ENCODE results near the gene SPECC1.
A peak's percentile ranks its signal among the peaks of the same experiment; 100 is the strongest.
"Not testable (repeated sequence)": the region's sequence is repeated elsewhere in the genome, so short reads cannot be mapped to it uniquely, and the experiment has no call there.

The SPECC1 gene

GRCh38 chr17:20010099-20010863, 1.1 kb downstream of the SPECC1 start:
- peak; percentile 51 for DNase-seq

GRCh38 chr17:20010936-20011335, 1.8 kb downstream of the SPECC1 start:
- no peak for DNase-seq

- no peak for DNase-seq
Measured at GRCh38 chr17:20012017-20012536, 2.9 kb downstream of the SPECC1 start.

- not testable (repeated sequence) for DNase-seq
Measured at GRCh38 chr17:20016475-20016992, 7.4 kb downstream of the SPECC1 start.

GRCh38 chr17:20022701-20023100, 13.5 kb downstream of the SPECC1 start:
- DNase-seq, result no peak

GRCh38 chr17:20026960-20027359, 17.8 kb downstream of the SPECC1 start:
- DNase-seq, result peak; percentile 46

DNA sequence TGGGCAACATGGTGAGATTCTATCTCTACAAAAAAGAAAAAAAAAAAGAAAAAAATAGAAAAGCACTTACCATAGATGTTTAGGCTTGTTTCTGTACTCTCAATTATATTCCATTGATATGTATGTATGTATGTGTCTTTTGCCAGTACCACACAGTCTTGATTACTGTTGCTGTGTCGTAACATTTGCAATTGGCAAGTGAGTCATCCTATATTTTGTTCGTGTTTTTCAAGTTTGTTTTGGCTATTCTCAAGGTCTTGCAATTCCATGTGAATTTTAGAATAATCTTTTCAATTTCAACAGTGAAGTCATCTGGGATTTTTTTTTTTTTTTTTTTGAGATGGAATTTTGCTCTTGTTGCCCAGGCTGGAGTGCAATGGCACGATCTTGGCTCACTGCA, 19.3 kb downstream of the SPECC1 start:
- peak; percentile 76 for DNase-seq

DNA sequence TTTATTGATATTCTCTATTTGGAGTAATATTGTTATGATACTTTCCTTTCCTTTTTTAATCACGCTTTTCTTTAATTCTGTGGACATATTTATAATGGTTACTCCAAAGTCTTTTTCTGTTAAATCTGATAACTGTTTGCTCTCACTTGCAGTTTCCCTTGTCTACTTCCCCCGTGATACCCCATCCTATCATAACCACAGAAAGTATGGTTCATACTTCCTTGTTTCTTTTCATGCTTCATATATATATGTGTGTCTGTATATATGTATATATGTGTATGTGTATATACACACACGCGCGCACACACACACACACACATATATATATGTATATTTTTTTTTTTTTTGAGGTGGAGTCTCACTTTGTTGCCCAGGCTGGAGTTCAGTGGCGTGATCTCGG, 23.5 kb downstream of the SPECC1 start:
- peak; percentile 69 for DNase-seq

DNA sequence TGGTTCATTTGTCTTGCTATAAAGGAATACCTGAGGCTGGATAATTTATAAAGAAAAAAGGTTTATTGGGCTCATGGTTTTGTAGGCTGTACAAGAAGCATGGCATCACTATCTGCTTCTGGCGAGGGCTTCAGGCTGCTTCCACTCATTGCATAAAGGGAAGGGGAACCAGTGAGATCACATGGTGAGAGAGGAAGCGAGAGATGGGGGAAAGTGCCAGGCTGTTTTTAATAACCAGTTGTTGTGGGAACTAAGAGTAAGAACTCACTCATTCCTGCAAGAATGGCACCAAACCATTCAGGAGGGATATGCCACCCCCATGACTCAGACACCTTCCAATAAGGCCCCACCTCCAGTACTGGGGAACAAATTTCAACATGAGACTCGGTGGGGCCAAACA, 24.3 kb downstream of the SPECC1 start:
- peak; percentile 60 for DNase-seq

DNA sequence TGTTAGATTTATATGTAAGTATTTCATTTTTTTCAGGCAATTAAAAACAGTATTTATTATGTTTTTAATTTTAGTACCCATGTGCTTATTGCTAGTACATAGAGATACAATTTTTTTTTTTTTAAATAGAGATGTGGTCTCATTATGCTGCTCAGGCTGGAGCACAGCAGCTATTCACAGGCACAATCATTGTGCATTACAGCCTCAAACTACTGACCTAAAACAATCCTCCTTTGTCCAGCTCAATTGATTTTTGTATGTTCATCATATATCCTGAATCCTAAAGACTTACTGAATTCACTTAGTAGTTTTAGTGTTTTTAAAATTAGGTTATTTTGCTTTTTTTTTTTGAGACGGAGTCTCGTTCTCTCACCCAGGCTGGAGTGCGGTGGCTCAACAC, 26.3 kb downstream of the SPECC1 start:
- DNase-seq, result no peak

DNA sequence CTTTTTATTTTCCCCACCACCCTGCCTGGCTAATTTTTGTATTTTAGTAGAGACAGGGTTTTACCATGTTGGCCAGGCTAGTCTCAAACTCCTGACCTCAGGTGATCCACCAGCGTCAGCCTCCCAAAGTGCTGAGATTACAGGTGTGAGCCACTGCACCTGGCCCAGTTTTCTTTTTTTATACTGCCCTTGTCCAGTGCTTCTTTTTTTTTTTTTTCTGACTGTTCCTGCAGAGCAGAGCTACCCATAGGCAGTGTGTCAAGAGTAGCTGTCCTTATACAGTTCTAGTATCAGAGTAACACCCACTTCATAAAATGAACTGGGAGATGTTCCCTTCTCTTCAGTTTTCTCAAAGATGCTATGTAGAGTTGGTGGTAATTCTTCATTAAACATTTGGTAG, 28.1 kb downstream of the SPECC1 start:
- DNase-seq, result not testable (repeated sequence)

GRCh38 chr17:20039037-20039436, 29.9 kb downstream of the SPECC1 start:
- DNase-seq, result no peak

GRCh38 chr17:20040216-20040615, 31.1 kb downstream of the SPECC1 start:
- no peak for DNase-seq

DNA sequence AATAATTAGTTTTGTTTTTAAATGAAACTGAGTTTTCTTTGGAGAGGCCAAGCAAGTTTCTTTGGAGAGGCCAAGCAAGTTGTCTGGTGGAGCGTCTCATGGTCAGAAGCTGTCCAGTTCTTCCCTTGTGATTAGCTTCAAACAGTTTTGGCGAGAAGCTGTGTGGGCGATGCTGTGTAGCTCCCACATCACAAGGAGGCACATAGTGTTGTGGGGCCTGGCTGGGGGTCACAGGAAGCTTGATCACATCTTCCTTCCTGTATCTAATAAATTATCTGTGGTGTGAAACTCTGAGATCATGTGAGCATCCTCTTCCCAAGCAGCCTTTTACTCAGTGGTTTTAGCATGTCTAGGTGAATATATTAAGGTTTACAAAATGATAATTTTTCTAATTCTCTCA, 33.9 kb downstream of the SPECC1 start:
- DNase-seq, result peak; percentile 45

GRCh38 chr17:20045476-20045875, 36.3 kb downstream of the SPECC1 start:
- no peak for DNase-seq

DNA sequence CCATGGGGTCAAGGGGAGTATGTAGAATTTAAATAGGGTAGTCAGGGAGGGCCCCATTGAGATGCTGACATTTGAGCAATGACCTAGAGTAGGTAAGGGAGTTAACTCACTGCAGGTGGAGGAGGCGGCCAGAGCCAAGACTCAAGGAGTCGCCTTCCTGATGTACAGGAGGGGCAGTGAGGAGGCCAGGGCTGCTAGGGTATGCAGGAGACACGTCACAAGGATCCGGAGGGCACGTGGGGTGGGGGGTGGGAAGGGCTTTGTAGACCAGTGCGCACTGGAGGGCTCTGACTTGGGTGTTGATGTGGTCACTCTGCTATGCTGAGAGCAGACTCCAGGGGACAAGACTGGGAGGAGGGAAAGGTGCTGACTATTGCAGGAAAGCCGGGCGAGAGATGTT, 37.5 kb downstream of the SPECC1 start:
- no peak for DNase-seq

- no peak for DNase-seq
Measured at GRCh38 chr17:20051624-20052023, 42.5 kb downstream of the SPECC1 start.

DNA sequence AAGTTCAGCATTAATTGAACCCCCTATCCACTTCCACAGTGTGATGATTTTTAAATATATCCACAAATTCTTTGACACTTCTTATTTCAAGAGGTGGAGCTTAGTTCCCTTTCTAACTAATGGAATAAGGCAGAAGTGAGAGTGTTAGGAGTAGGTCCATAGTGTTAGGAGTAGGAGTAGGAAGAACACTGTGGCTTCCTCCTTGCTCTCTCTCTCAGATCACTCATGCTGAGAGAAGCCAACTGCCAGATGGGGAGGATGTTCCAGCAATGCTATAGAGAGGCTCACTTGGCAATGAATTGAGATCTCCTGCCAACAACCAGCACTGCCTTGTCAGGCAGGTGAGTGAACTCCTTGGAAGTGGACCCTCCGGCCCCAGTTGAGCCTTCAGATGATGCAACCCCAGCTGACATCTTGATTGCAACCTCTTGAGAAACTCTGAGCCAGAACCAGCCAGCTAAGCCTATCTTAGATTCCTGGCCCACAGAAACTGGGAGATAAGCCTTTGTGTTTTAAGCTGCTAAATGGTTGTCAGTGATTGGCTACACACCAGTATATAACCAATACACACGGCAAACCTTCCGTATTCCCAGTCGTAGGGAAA, 44.3 kb downstream of the SPECC1 start:
- DNase-seq, result peak; percentile 64

DNA sequence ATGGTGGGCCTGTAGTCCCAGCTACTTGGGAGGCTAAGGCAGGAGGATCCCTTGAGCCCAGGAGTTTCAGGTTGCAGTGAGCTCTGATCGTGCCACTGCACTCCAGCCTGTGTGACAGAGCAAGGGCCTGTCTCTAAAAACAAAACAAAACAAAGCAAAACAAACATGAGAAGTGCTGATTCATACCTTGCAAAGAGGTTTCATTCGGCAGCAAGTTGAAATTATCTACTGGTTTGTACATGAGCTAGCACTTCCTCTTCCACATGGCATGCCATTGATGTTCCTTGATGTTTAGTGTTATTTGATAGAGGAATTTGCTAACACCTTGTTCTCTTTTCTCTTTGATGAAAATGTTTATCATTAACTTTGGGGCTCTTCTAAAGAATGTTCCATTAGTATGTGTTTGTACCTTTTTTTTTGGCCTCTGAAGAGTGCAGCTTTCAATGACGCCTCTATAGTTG, 50.6 kb downstream of the SPECC1 start:
- peak; percentile 69 for DNase-seq

DNA sequence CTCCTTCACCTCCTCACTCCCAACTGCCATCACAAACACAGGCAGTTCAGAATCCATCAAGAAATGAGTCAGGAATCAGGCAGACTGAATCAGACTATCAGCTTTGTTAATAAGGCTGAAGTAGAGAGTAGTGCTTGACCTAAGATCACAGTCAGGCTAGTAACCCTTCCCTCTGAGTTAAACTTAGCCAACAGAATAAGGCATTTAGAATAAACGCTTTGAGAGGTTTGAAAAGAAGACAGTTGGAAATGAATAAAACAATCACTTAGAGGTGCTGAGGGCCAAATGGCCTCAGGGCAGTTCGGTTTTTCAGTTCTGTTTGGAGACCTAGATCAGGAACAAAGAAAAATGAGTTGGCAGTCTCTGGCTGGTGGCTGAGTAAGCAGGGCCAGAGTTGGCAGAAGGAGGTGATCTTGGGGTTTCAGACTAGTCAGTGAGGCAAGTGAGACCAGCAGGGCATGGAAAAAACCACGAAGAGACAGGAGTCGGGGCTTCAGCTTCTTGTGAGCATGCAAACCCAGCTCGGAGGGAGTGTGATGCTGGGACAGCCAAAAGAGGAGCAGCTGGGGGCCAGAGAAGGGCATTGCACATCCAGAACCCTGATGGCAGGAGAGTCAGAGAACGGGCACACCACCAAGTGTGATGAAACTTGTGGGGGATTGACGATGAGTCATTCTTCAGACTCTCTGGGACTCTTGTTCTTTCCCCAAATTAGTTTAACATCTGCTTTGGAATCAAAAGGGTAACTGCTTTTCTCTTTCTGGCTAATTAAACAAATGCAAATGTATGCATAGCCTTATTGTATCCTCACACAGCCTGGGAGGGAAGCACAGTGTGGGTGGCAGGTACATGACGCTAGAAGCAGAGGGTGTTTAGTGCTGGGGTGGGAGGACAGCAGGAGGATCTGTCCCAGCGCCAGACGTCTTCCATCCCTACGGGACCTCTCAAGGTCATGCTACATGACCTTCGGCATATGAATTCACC, 54.8 kb downstream of the SPECC1 start:
- DNase-seq, result peak; percentile 79

DNA sequence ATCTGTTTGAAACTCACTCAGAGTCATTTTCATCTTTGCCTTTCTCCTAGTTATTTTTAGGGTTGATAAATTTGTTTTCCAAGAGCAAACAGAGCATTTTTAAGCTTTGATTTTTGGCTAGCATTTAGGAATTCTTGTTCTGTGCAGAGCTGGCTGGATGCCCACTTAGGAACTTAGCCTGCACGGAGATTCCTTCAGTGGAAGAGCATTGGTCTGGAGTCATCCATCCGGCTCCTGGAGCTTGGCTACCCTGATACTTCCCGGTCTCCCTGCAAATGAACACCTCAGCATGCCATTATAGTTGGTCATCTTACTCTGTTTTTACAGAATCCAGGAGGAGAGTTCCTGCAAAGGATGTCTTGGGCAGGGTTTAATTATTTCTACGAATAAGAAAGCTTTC, 57.1 kb downstream of the SPECC1 start:
- DNase-seq, result no peak

- DNase-seq, result peak; percentile 74
Measured at GRCh38 chr17:20067711-20068110, 58.6 kb downstream of the SPECC1 start.

- DNase-seq, result no peak
Measured at GRCh38 chr17:20068445-20068844, 59.3 kb downstream of the SPECC1 start.

All from inflammatory macrophage treated with lipopolysaccharide for 4 hours (primary cell).